Upper lobe of left lung (tissue), 6 donors: ENCODE measurements around the gene PPM1D. TPM values are rescaled to one million over a fixed set of nuclear protein-coding genes. Genes with fewer than 3 reads are reported as not detected.
A peak's percentile ranks its signal among the peaks of the same experiment; 100 is the strongest.
"Not testable (repeated sequence)": the region's sequence is repeated elsewhere in the genome, so short reads cannot be mapped to it uniquely, and the experiment has no call there.

ENCODE experiments used
- ATAC-seq, 2 donors: fragments of 200-7000 bp; cut with Tn5 transposase; one replicate each; pipeline ENCODE4 v1.9.1; 2022; ENCODE audit warnings: mild to moderate bottlenecking in 2 of 2, moderate library complexity in 2 of 2; ENCODE audit not compliant: low FRiP score in 2 of 2
- DNase-seq, 2 donors: peaks; one replicate each; pipeline ENCODE4 v3.0.0-alpha.2; 2019 to 2020
- H3K27ac ChIP-seq, 4 donors: fragments of 200-600 bp; sonication (generic); one replicate each; pipeline ENCODE4 v1.5.1; 2016 to 2019
- H3K27me3 ChIP-seq, 4 donors: fragments of 200-600 bp; sonication (generic); one replicate each; pipeline ENCODE4 v1.5.1; 2017 to 2019
- H3K36me3 ChIP-seq, 4 donors: fragments of 200-600 bp; sonication (generic); one replicate each; pipeline ENCODE4 v1.5.1; 2016 to 2019
- H3K4me1 ChIP-seq, 4 donors: fragments of 200-600 bp; sonication (generic); one replicate each; pipeline ENCODE4 v1.5.1; 2018 to 2019
- H3K4me3 ChIP-seq, 4 donors: fragments of 200-600 bp; sonication (generic); one replicate each; pipeline ENCODE4 v1.5.1; 2017 to 2019; ENCODE audit warnings: mild to moderate bottlenecking in 2 of 4, moderate library complexity in 1 of 4
- H3K9me3 ChIP-seq, 4 donors: fragments of 200-600 bp; sonication (generic); one replicate each; pipeline ENCODE4 v1.5.1; 2018 to 2019
- CTCF ChIP-seq, 6 experiments: fragments of 450-650 bp in 4 of 6; fragments of 200-600 bp in 2 of 6; sonication (generic) in 2 of 6; IDR thresholded peaks; one replicate each; pipeline ENCODE4 v1.5.1; 2016 to 2019; ENCODE audit warnings: antibody characterized with exemption in 6 of 6
- EP300 ChIP-seq, 4 donors: sonication (generic); formaldehyde crosslinking; IDR thresholded peaks; one replicate each; pipeline ENCODE4 v1.5.1; 2017; ENCODE audit warnings: antibody characterized with exemption in 4 of 4, control low read depth in 2 of 4
- POLR2A ChIP-seq, 4 donors: fragments of 450-650 bp; IDR thresholded peaks; one replicate each; pipeline ENCODE4 v1.5.1; 2016 to 2017; ENCODE audit warnings: antibody characterized with exemption in 4 of 4, mild to moderate bottlenecking in 2 of 4
- POLR2AphosphoS5 ChIP-seq, 2 donors: sonication (generic); formaldehyde crosslinking; IDR thresholded peaks; one replicate each; pipeline ENCODE4 v1.5.1; 2017; ENCODE audit warnings: antibody characterized with exemption in 2 of 2
- WGBS, 2 donors: methylation state at CpG; one replicate each; pipeline ENCODE4 v1.1.5; 2017 to 2018; 5-methylcytosine and 5-hydroxymethylcytosine counted together
- total RNA-seq, 6 donors: library from RNA; depleted of rRNA in 4 of 6; stranded (reverse); fragments of >200 nt in 4 of 6; gene quantifications; one replicate each; pipeline versions ENCODE4 v1.1.0 to v1.2.1, GENCODE V29; 2016 to 2021
- donor health status: DM: no; HTN: no; CAD: no; lungs with moderate emphysema.
- donor health status: DM: no; HTN: yes; CAD: no; lungs with severe emphysema.

PPM1D gene
- total RNA-seq, 6 donors from 2014 or later, result 14.4 to 25.9 (median 19.8) TPM

- DNase-seq, result no peak
- ATAC-seq, result no peak
- Histone ChIP-seq H3K27ac (no peak overlapping the region), H3K9me3 (no peaks in the 10 kb centered on the region), H3K4me1 (peaks cover 5 to 12% (median 10%) of the 10 kb centered on the region in 4 donors), H3K27me3 (no peaks in the 10 kb centered on the region), H3K4me3 (no peak overlapping the region), H3K36me3 (no peaks in the 10 kb centered on the region)
- TF ChIP-seq POLR2AphosphoS5 (IDR thresholded peaks at IDR 0.05), result no peak
- no peak for TF ChIP-seq POLR2A (IDR thresholded peaks at IDR 0.05)
- no peak for TF ChIP-seq EP300 (IDR thresholded peaks at IDR 0.05)
- TF ChIP-seq CTCF (IDR thresholded peaks at IDR 0.05), result no peak
Measured at GRCh38 chr17:60583008-60583407, 17.0 kb upstream of the PPM1D start.

- Histone ChIP-seq H3K27me3 (no peaks in the 10 kb centered on the region), H3K4me1 (no peaks in the 10 kb centered on the region), H3K36me3 (no peaks in the 10 kb centered on the region), H3K27ac (no peak overlapping the region), H3K4me3 (no peak overlapping the region), H3K9me3 (no peaks in the 10 kb centered on the region)
- ATAC-seq (no peak), DNase-seq (no peak)
- TF ChIP-seq CTCF (IDR thresholded peaks at IDR 0.05) (no peak), POLR2AphosphoS5 (IDR thresholded peaks at IDR 0.05) (no peak), POLR2A (IDR thresholded peaks at IDR 0.05) (no peak), EP300 (IDR thresholded peaks at IDR 0.05) (no peak)
- 89 to 98% methylated on average over 2 of the region's 2 CpGs for WGBS, 2 donors
Measured at GRCh38 chr17:60585887-60586286, 14.1 kb upstream of the PPM1D start.

GRCh38 chr17:60586288-60586974 is 13.6 kb upstream of the PPM1D start:
- TF ChIP-seq EP300 (IDR thresholded peaks at IDR 0.05) (no peak), CTCF (IDR thresholded peaks at IDR 0.05) (peak in 2 of 6 experiments; percentile 11 to 26)
- DNase-seq (no peak), ATAC-seq (peak in 1 of 2 donors; percentile 66)
- Histone ChIP-seq H3K27me3 (no peaks in the 10 kb centered on the region), H3K9me3 (no peaks in the 10 kb centered on the region), H3K4me1 (no peaks in the 10 kb centered on the region), H3K36me3 (no peaks in the 10 kb centered on the region), H3K4me3 (no peak overlapping the region), H3K27ac (no peak overlapping the region)
- WGBS, 2 donors, result 65 to 77% methylated on average over 3 of the region's 3 CpGs

GRCh38 chr17:60590070-60590469 is 9.9 kb upstream of the PPM1D start:
- TF ChIP-seq POLR2AphosphoS5 (IDR thresholded peaks at IDR 0.05), result no peak
- no peak for TF ChIP-seq CTCF (IDR thresholded peaks at IDR 0.05)
- no peak for TF ChIP-seq POLR2A (IDR thresholded peaks at IDR 0.05)
- no peak for TF ChIP-seq EP300 (IDR thresholded peaks at IDR 0.05)
- 54 to 59% methylated on average over 5 of the region's 5 CpGs for WGBS, 2 donors
- ATAC-seq (no peak), DNase-seq (no peak)
- Histone ChIP-seq H3K9me3 (no peaks in the 10 kb centered on the region), H3K27me3 (no peaks in the 10 kb centered on the region), H3K27ac (no peak overlapping the region), H3K36me3 (no peaks in the 10 kb centered on the region), H3K4me3 (no peak overlapping the region), H3K4me1 (no peaks in the 10 kb centered on the region)

- ATAC-seq, result no peak
- no peaks in the 10 kb centered on the region for H3K9me3 ChIP-seq
- peaks cover 0 to 1% (median under 1%) of the 10 kb centered on the region in 4 donors for H3K4me1 ChIP-seq
- no peak overlapping the region for H3K27ac ChIP-seq
- H3K27me3 ChIP-seq, result no peaks in the 10 kb centered on the region
- TF ChIP-seq POLR2AphosphoS5 (IDR thresholded peaks at IDR 0.05), result no peak
- no peak for TF ChIP-seq POLR2A (IDR thresholded peaks at IDR 0.05)
- no peak for TF ChIP-seq CTCF (IDR thresholded peaks at IDR 0.05)
- TF ChIP-seq EP300 (IDR thresholded peaks at IDR 0.05), result no peak
- DNase-seq, result no peak
- no peaks in the 10 kb centered on the region for H3K36me3 ChIP-seq
- no peak overlapping the region for H3K4me3 ChIP-seq
- WGBS, 2 donors, result 90 to 96% methylated on average over 2 of the region's 2 CpGs
Measured at GRCh38 chr17:60592750-60593149, 7.2 kb upstream of the PPM1D start.

- H3K27me3 ChIP-seq, H3K36me3 ChIP-seq, H3K27ac ChIP-seq, ATAC-seq, H3K4me1 ChIP-seq, H3K4me3 ChIP-seq, H3K9me3 ChIP-seq: not testable (repeated sequence)
- peak in 1 of 2 donors; percentile 56 for DNase-seq
- WGBS, 2 donors, result 60 to 71% methylated on average over 9 of the region's 9 CpGs
Measured at GRCh38 chr17:60593441-60594036, 6.5 kb upstream of the PPM1D start.

GRCh38 chr17:60594170-60594569 is 5.8 kb upstream of the PPM1D start:
- not testable (repeated sequence) for DNase-seq, H3K27ac ChIP-seq, H3K36me3 ChIP-seq, ATAC-seq, H3K9me3 ChIP-seq, H3K4me3 ChIP-seq, H3K27me3 ChIP-seq
- peaks cover 6 to 15% (median 13%) of the 10 kb centered on the region in 4 donors for H3K4me1 ChIP-seq
- WGBS, 2 donors, result 88% methylated on average over 7 of the region's 7 CpGs
